Activated CD4-positive, alpha-beta T cell treated with anti-CD3 and anti-CD28 coated beads, Interleukin-2, amount 50 U/mL, for 4 hours (primary cell): ENCODE results near the gene RAD23A.
"Not testable (repeated sequence)": the region's sequence is repeated elsewhere in the genome, so short reads cannot be mapped to it uniquely, and the experiment has no call there.

Experiments used
- DNase-seq, 2 experiments: peaks; one replicate each; pipeline ENCODE4 v3.0.0-alpha.2; 2020

Gene RAD23A

DNA sequence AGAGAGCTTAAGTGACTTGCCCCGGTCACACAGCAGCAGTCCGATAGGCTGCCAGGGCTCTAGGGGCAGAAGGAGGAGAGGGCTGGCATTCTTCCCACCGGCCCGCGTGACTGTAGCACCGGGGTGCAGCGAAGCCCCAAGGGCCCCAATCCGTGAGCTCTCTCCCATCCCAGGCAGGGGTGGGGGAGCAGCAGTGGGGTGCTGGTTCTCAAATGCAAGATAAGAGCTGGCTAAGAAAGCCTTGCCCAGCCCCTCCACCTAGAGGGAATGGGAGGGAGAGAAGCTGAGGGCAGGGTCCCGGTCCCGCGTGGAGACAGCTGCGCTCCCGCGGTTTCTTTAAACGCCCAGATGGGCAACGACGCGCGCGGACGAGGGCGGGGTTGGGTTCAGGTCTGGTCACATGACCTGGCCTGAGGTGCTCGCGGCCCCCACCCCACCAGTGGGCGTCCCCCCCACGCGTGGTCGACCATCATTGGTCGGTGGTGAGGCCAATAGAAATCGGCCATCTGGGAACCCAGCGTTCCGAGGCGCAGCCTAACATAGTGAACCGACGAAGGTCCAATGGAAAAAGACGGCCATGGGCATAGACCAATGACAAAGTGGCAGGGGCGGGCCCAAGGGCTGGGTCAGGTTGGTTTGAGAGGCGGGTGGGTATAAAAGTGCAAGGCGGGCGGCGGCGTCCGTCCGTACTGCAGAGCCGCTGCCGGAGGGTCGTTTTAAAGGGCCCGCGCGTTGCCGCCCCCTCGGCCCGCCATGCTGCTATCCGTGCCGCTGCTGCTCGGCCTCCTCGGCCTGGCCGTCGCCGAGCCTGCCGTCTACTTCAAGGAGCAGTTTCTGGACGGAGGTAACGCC is 7.5 kb upstream of the RAD23A start, which contains the start of gene CALR:
CALR (plus strand) TSS at position 683 of the 852 bp plus-strand sequence; CDS start at position 754, 71 bp downstream.
- DNase-seq: peak; percentile 99

DNA sequence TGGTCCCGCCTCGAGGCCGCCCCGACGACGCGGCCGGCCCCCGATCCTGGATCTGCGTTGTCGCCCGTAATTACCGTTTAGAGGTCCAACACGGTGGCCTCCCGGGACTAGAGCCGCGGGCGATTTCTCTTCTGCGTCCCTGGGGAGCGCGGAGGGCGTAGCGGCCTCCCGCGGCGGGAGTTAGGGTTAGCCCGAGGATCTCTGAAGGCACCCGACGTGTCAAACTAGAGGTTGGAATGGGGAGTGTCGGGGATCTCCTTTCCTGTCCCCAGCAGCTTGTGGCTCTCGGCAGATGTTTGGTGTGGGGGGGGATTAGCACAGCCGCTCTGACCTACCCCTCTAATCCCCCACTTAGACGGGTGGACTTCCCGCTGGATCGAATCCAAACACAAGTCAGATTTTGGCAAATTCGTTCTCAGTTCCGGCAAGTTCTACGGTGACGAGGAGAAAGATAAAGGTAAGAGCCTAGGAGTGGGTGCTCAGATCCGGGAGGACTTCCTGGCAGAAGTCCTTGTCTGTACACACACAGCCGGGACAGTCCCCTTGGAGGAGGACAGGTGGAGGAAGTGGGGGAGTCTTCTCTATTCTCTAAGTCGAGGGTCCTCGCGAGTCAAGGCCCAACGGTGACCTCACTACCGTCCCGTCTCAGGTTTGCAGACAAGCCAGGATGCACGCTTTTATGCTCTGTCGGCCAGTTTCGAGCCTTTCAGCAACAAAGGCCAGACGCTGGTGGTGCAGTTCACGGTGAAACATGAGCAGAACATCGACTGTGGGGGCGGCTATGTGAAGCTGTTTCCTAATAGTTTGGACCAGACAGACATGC is 6.7 kb upstream of the RAD23A start:
- DNase-seq: peak; percentile 25 to 37

DNA sequence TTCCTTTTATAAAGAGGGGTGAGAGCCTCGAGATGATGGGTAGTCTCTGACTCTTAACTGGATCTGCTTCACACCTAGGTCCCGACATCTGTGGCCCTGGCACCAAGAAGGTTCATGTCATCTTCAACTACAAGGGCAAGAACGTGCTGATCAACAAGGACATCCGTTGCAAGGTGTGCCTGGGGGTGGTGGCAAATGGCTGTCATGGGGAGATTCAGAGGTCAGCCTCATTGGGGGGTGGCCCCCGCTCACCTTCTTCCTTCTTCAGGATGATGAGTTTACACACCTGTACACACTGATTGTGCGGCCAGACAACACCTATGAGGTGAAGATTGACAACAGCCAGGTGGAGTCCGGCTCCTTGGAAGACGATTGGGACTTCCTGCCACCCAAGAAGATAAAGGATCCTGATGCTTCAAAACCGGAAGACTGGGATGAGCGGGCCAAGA is 5.7 kb upstream of the RAD23A start:
- no peak for DNase-seq

DNA sequence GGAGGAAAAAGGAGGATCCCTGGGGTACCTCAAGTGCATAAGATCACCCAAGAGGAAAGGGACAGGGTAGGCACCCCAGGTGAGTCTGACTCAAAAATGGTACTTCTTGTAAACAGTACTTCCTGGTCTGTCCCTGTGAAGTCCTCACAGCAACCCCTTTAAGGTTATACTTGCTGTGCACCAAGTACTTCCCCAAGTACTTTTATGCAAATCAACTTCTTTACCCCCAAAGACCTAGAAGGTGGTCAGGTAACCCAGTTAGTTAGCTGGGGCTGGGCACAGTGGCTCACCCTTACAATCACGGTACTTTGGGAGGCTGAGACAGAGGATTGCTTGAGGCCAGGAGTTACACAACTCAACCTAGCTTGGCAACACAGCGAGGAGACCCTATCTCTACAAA is 4.8 kb upstream of the RAD23A start:
- DNase-seq: no peak

DNA sequence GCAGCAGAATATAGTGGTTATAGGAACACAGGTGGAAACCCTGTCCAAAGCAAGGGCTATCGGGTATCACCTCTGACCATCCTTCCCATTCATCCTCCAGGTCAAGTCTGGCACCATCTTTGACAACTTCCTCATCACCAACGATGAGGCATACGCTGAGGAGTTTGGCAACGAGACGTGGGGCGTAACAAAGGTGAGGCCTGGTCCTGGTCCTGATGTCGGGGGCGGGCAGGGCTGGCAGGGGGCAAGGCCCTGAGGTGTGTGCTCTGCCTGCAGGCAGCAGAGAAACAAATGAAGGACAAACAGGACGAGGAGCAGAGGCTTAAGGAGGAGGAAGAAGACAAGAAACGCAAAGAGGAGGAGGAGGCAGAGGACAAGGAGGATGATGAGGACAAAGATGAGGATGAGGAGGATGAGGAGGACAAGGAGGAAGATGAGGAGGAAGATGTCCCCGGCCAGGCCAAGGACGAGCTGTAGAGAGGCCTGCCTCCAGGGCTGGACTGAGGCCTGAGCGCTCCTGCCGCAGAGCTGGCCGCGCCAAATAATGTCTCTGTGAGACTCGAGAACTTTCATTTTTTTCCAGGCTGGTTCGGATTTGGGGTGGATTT is 2.1 kb upstream of the RAD23A start:
- DNase-seq: no peak

DNA sequence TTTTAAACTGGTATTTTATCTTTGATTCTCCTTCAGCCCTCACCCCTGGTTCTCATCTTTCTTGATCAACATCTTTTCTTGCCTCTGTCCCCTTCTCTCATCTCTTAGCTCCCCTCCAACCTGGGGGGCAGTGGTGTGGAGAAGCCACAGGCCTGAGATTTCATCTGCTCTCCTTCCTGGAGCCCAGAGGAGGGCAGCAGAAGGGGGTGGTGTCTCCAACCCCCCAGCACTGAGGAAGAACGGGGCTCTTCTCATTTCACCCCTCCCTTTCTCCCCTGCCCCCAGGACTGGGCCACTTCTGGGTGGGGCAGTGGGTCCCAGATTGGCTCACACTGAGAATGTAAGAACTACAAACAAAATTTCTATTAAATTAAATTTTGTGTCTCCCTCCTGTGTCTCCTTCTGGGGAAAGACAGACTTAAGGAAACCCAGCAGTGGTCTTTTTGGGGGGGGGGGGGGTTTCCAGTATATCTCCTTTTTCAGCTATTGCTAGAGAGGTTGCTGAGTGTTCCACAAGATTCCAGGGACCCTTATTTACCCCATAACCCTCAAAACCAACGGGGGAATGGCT is 1.5 kb upstream of the RAD23A start:
- DNase-seq: no peak

DNA sequence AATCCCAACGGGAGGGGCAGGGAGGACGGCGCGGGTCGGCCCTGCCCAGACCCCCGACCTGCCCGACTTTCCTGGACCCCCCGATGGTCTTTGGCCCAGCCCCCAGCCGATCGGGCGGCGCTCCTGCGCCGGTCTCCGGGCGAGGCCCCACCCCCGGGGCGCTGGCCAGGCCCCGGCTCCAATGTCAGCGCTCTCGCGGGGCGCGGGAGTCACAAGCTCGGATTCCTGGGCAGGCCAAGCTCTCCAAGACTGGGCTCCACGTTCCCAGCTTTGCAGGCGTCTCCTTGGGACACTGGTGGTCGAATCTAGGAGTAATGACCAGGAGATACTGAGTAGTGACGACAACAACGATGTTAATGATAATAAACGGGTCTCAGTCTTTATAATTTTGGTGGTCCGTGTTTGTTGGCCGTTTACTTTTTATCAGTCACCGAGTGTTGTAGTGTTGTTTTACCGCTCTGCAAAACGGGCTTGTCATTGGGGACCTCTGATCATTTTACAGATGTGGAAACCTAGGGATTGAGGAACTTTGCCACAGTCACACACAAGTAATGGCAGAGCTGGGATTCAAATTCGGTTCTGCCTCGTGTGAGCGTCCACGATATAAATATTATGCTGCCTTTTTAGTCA is 545 bp downstream of the RAD23A start:
- DNase-seq: peak; percentile 29 to 33

DNA sequence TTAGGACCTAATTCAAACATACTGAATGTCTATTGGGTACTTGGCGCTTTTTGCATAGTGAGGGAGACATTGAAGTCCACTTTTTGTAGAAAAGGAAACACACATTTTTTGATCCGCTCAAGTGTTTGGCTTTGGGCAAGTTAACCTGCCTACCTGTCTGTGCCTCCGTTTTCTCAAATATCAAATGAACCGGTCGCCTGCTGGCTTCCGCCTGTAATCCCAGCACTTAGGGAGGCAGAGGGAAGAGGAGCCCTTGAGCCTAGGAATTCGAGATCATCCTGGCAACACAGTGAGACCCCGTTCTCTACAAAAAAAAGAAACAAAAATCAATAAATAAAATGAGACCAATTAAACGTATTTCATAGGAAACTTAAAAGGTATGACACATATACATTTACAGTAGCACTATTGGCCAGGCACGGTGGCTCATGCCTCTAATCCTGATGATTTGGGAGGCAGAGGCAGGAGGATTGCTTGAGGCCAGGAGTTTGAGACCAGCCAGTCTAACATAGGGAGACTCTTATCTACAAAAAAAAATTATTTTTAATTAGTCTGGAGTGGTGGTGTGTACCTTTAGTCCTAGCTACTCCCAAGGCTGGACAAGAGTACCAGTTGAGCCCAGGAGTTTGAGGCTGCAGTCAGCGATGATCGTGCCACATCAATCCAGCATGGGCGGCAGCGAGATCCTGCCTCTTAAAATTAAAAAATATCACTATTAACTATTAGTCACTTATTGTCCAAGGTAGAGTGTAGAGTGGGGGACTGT is 1.3 kb downstream of the RAD23A start:
- DNase-seq: no peak

DNA sequence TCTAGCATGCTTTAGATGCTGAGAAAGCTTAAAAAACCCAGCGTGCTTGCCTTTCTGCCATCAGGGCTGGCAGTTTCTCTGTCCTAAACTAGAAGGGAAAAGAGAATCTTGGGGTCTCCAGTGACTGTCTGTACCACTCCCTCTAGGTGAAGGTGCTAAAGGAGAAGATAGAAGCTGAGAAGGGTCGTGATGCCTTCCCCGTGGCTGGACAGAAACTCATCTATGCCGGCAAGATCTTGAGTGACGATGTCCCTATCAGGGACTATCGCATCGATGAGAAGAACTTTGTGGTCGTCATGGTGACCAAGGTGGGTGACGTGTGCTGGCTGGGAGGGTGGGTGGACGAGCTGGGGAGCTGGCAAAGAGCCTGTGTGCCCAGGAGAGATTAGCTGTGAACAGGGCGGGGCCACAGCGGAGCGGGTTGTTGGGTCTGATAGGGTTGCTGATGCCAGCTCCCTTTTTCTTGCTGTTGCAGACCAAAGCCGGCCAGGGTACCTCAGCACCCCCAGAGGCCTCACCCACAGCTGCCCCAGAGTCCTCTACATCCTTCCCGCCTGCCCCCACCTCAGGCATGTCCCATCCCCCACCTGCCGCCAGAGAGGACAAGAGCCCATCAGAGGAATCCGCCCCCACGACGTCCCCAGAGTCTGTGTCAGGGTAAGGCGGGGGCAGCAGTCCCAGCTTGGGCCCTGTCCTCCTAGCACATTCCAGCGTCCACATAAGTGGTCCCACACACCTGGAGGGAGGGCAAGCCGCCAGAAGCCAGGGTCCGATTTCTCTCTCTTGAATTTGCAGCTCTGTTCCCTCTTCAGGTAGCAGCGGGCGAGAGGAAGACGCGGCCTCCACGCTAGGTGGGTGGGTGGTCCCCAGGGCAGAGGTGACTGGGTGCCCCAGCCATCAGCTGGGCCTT is 2.3 kb downstream of the RAD23A start:
- no peak for DNase-seq

DNA sequence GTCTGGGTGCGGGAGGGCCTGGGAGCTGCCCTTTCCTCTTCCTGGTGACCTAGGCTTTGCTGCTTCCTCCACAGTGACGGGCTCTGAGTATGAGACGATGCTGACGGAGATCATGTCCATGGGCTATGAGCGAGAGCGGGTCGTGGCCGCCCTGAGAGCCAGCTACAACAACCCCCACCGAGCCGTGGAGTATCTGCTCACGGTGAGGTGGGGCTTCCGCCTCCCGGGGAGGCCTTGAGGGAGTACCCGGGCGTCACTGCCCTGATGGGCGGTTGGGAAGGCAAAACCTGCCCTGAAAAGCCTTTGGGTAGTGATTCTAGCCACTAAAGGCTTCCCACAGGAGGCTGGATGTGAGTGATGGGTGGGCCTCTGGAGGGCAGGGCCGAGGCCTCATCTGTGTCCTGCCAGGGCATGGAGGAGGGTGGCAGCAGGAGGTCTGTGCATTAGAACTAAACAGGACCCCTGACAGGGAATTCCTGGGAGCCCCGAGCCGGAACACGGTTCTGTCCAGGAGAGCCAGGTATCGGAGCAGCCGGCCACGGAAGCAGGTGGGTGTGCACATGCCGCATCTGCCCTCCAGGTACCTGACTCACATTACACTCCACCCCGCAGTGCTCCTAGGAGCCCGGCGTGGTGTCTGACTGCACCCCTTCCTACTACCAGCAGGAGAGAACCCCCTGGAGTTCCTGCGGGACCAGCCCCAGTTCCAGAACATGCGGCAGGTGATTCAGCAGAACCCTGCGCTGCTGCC is 3.1 kb downstream of the RAD23A start:
- DNase-seq: no peak

DNA sequence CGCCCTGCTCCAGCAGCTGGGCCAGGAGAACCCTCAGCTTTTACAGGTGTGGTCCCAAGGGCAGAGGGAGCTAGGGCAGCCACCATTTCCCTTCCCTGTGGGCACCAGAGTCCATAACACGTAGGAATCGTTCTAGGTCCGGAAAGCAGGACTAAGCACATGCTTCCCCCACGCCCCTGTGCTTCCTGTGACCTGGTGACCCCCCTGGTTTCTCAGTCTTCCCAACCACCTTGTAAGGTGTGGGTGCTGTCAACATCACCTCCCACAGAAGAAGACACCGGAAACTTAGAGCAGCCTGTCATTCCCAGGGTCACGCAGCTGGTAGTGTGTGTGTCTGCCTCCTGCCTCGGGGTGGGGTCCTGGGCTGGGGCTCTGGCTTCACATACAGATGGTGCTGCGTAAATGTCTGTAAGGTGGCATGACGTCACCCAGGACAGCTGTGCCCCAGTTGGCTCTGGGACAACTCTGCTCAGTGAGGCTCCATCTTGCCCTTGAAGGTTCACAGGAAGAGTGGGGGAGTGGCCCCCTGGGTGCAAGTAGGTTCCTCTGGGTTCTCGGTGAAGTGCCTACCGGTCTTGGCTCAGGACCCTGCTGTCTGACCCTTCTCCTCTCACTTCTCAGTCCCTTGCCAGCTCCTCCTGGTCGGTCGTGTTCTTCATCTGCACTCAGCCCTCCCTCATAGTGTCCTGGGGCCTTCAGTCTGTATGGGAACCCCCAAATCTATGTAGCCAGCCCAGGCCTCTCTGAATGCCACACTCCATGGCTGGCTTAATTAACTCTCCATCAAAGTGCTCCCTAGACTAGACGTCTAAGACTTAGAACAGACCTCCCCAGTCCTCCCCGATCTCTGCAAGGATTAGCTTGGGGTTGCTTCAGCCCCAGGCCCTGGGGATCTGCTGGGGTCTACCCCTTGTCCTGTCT is 4.0 kb downstream of the RAD23A start:
- no peak for DNase-seq

DNA sequence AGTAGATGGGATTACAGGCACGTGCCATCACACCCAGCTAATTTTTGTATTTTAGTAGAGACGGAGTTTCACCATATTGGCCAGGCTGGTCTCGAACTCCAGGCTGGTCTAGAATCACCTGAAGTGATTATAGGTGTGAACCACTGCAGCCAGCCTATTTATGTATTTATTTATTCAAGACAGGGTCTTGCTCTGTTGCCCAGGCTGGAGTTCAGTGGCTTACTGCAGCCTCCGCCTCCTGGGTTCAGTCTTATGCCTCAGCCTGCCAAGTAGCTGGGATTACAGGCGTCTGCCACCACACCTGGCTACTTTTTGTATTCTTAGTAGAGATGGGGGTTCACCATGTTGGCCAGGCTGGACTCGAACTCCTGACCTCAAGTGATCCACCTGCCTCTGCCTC is 6.4 kb downstream of the RAD23A start:
- not testable (repeated sequence) for DNase-seq

DNA sequence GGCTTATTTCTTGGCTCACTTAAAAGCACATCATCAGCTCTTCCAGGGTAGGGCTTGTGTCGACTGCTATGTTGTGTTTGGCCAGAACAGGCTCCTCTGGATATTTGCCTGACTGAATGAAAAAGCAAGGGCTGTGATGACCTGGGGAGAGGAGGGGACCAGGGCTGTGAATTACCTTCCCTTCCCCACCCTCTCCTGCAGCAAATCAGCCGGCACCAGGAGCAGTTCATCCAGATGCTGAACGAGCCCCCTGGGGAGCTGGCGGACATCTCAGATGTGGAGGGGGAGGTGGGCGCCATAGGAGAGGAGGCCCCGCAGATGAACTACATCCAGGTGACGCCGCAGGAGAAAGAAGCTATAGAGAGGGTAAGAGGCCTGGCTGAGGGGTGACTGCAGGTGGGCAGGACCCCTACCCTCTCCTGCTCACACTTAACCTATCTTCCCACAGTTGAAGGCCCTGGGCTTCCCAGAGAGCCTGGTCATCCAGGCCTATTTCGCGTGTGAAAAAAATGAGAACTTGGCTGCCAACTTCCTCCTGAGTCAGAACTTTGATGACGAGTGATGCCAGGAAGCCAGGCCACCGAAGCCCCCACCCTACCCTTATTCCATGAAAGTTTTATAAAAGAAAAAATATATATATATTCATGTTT is 7.0 kb downstream of the RAD23A start:
- no peak for DNase-seq

DNA sequence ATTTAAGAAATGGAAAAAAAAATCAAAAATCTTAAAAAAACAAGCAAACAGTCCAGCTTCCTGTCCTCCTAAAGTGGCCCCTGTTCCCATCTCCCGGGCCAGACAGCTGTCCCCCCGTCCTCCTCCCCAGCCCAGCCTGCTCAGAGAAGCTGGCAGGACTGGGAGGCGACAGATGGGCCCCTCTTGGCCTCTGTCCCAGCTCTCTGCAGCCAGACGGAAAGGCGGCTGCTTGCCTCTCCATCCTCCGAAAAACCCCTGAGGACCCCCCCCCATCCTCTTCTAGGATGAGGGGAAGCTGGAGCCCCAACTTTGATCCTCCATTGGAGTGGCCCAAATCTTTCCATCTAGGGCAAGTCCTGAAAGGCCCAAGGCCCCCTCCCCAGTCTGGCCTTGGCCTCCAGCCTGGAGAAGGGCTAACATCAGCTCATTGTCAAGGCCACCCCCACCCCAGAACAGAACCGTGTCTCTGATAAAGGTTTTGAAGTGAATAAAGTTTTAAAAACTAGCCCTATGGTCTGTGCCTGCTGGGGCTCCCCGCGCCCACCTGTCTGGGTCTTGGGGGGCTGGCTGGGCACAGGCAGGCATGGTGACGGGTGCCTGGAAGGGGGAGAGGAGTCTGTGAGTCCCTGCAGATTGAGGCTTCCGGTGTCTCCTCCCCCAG is 7.6 kb downstream of the RAD23A start:
- DNase-seq: no peak

DNA sequence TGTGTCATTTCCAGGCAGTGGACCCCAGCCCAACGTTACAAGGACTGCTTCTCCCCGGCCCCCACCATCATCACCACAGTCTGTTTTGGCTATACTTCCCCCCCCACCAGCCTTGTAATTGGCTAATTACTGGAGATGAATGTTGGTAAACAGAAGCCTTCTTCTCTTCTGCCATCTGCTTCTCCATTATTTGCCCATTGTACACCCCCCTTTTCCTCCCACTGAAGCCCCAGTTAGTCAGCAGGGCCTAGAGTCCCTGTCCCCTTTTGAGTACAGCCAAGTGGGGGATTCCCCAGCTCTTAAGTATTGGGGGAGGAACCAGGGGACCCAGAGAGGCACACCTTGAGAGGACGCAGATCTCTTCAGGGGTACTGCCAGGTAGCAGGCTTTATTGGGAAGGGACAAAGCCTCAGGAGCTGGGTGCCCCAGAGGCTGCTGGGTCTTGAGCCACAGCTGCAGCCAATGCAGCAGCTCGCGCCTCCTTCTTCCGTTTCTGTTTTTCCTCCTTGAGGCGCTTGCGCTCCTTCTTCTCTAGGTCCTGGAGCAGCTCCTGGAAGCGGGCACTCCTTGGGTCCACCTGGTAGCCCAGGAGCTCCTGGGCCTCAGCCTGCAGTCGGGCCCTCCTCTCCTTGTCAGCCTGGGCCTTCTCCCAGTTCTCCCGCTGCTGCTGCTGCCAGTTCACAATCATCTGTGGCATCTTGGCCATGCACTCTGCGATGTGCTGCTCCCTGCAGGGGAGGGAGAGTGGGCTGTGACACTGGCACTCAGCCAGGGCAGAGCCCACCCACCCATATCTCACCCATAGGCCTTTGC is 8.3 kb downstream of the RAD23A start:
- DNase-seq: no peak

DNA sequence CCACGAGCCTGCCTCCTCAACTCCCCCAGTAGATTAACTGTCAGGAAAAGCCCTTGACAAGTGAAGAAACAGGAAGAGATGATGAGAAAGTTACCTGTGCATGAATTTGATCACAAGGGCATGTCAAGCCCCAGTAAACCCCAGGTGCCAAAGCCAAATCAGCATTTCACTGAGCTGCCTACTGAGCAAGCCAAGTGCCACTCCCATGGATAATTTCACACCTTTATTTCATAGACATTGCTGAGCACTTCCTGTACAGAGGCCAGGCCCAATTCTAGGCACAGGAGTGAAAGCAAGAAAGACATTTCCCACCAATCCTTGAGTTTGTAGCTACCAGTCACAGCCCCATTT is 8.9 kb downstream of the RAD23A start:
- no peak for DNase-seq

DNA sequence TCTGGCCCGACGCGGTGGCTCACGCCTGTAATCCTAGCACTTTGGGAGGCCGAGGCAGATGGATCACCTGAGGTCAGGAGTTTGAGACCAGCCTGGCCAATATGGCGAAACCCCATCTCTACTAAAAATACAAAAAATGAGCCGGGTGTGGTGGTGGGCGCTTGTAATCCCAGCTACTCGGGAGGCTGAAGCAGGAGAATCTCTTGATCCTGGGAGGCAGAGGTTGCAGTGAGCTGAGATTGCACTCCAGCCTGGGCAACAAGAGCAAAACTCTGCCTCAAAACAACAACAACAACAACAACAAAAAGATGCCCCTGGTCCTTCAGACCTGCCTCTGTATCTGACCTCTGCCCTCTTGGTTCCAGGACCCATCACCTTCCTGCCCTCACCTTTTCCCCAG is 9.9 kb downstream of the RAD23A start:
- DNase-seq: not testable (repeated sequence)
